ENCODE results near the gene MCUB.

The MCUB gene

GRCh38 chr4:109733728-109734127 lies 173.7 kb downstream of the MCUB start:
- DNase-seq = no peak

- no peak for DNase-seq
Observed at GRCh38 chr4:109735566-109736365, 175.7 kb downstream of the MCUB start.
